Suprapubic skin (tissue), 4 donors: Measurements from ENCODE around the gene USP32.

Experiments used
- CTCF ChIP-seq, 2 donors: fragments of 200-600 bp in 1 of 2; fragments of 450-650 bp in 1 of 2; sonication (generic) in 1 of 2; IDR thresholded peaks; one replicate each; pipeline ENCODE4 v1.5.1; 2016 to 2019; ENCODE audit warnings: antibody characterized with exemption in 2 of 2, mild to moderate bottlenecking in 1 of 2, moderate library complexity in 1 of 2
- EP300 ChIP-seq: sonication (generic); formaldehyde crosslinking; IDR thresholded peaks from one replicate; pipeline ENCODE4 v1.6.1; 2017; ENCODE audit warnings: antibody characterized with exemption
- POLR2AphosphoS5 ChIP-seq, 3 donors: sonication (generic); formaldehyde crosslinking; IDR thresholded peaks; one replicate each; pipeline ENCODE4 v1.6.1; 2017; ENCODE audit warnings: antibody characterized with exemption in 3 of 3

GRCh38 chr17:60160829-60161501 lies 231.0 kb downstream of the USP32 start:
- TF ChIP-seq CTCF (IDR thresholded peaks at IDR 0.05) (no peak), EP300 (no peak), POLR2AphosphoS5 (IDR thresholded peaks at IDR 0.05) (no peak)
